ENCODE data around the gene NCKAP5.

GRCh38 chr2:133215477-133215876, 352.8 kb downstream of the NCKAP5 start:
- no peak for TF ChIP-seq CTCF (IDR thresholded peaks at IDR 0.05)
- no peak for TF ChIP-seq POLR2A (IDR thresholded peaks at IDR 0.05)
